ENCODE results near the gene CPNE1. TPM values are rescaled to one million over a fixed set of nuclear protein-coding genes. Genes with fewer than 3 reads are reported as not detected.

Gene CPNE1
- total RNA-seq, 1 donor from 2014 or later: 55.1 TPM

DNA sequence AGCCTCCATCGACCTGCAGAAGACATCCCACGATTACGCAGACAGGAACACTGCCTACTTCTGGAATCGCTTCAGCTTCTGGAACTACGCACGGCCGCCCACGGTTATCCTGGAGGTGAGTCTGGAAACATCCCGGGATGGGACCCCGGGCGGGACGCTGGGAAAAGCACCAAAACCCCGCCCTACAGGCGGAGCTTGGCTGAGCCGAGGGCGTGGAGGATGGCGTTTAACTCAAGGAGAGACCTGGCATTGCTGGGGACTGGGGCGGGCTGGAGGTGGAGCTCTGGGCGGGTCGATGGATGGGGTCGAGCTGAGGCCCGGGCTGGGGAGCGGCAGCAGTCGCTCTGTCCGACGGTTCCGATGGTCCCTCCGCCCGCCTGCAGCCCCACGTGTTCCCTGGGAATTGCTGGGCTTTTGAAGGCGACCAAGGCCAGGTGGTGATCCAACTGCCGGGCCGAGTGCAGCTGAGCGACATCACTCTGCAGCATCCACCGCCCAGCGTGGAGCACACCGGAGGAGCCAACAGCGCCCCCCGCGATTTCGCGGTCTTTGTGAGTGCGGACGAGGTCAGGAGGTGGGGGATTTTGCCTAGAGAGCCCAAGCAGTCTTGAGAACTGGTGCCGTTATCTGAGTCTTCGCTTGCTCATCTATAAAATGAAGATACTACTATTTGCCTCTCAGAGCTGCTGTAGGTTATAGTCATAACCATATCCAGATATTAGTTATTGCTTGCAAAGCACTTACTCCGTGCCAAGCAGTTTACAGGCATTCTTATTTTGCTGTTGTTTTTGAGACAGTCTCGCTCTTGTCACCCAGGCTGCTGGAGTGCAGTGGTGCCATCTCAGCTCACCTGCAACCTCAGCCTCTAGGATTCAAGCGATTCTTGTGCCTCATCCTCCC, 45.3 kb downstream of the CPNE1 start:
- DNase-seq: peak; percentile 46

DNA sequence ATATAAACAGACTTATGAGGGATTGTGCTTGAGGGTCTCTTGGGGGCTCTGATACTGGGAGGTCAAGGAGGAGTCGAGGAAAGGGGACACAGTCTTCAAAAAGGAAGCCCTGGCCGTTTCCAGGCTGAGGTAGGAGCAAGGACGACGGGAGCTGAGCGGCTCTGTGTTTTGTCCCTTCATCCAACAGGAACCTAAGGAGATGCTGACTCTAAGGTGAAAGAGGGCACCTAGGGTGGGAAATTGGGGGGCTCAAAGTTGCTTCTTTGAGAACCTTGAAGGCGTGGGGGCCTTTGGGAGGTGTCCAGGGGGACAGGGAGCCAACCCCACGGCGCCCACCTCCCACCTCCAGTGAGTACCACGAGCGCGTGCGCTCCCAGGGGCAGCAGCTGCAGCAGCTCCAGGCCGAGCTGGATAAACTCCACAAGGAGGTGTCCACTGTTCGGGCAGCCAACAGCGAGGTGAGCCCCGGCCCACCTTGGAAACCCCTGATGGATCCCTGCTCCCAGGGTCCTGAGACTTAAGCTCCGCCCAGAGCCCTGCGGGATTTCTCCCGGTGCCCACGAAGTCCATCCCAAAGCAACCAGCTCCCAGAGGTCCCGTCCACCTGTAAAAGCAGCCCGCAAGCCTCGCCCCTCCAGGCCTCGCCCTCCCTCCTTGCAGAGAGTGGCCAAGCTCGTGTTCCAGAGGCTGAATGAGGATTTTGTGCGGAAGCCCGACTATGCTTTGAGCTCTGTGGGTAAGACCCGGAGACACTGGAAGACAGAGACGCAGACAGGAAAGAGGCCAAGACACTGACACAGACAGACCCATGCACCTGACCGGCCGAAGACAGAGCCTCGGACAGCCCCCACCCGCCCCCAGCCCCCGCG, 46.2 kb downstream of the CPNE1 start:
- no peak for DNase-seq

- DNase-seq: peak; percentile 20
Measured at GRCh38 chr20:35617397-35618262, 47.1 kb downstream of the CPNE1 start.

- DNase-seq: peak; percentile 55
Measured at GRCh38 chr20:35616465-35617396, 48.0 kb downstream of the CPNE1 start.

- peak; percentile 95 for DNase-seq
Measured at GRCh38 chr20:35615667-35616464, 48.8 kb downstream of the CPNE1 start, which contains the start of gene SPAG4. Gene SPAG4, plus strand, starts transcription at chr20:35615829. Its CDS starts 175 bp downstream, at chr20:35616004.

DNA sequence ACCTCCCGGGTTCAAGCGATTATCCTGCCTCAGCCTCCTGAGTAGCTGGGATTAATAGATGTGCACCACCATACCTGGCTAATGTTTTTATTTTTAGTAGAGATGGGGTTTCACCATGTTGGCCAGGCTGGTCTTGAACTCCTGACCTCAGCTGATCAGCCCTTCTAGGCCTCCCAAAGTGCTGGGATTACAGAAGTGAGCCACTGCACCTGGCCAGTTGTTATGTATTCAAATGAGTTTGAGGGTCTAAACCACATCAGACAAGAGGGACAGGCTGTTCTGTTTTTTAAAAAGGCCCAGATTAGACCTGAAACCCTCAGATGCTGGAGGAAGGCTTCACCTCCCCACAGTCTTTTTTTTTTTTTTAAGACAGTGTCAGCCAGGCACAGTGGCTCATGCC, 53.2 kb downstream of the CPNE1 start:
- DNase-seq: no peak

GRCh38 chr20:35610833-35611427, 53.8 kb downstream of the CPNE1 start:
- DNase-seq: no peak

- no peak for DNase-seq
Measured at GRCh38 chr20:35607003-35607735, 57.5 kb downstream of the CPNE1 start.

DNA sequence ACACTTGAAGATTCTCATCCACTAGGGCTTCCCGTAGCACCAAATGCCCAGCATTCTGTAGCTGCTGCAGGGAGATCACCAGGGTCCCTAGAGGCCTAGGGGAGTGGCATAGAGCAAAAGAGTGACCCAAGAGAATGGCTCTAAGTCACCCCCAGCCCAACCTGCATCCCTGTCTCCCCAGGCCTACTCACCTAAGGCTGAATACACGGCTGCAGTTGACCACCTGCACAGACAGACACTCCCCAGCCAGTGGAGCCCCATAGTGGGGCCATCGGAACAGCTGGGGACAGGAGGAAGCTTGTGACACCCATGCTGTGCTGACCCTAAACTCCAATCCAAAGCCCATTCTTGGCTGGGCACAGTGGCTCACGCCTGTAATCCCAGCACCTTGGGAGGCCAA, 58.6 kb downstream of the CPNE1 start:
- DNase-seq: no peak

DNA sequence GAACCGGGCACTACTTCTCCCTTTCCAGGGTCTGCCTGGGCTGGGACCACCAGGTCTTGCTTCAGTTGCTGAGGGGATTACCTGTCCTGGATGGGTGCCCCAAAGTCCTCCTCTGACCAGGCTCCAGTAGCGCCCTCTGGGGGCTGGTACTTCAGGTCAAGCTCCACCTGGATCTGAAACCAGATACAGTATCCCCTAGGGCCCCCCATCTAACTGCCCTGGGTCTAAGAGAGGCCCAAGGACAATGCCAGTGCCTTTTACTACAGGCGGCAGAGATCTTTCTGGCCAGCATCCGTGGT, 60.3 kb downstream of the CPNE1 start:
- no peak for DNase-seq

- no peak for DNase-seq
Measured at GRCh38 chr20:35603695-35604448, 60.8 kb downstream of the CPNE1 start.

GRCh38 chr20:35602851-35603495, 61.7 kb downstream of the CPNE1 start:
- DNase-seq: no peak

DNA sequence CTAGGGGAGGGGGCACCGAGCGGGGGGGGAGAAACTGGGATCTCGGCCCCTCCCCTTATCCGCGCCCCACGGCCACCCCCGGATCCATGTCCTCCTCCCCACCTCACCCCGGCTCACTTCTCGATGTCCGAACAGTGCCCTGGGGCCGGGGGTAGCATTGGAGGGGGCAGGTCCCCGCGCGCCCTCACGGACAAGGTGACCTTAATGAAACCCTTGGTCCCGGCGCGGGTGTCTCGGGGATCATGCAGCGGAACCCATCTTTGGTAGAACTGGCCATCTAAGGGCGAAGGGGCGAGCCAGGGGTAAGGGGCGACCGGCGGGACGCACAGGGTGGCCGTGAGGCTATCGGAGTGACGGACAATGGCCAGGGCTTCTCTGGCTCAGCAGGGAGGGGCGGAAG, 62.7 kb downstream of the CPNE1 start:
- no peak for DNase-seq

DNA sequence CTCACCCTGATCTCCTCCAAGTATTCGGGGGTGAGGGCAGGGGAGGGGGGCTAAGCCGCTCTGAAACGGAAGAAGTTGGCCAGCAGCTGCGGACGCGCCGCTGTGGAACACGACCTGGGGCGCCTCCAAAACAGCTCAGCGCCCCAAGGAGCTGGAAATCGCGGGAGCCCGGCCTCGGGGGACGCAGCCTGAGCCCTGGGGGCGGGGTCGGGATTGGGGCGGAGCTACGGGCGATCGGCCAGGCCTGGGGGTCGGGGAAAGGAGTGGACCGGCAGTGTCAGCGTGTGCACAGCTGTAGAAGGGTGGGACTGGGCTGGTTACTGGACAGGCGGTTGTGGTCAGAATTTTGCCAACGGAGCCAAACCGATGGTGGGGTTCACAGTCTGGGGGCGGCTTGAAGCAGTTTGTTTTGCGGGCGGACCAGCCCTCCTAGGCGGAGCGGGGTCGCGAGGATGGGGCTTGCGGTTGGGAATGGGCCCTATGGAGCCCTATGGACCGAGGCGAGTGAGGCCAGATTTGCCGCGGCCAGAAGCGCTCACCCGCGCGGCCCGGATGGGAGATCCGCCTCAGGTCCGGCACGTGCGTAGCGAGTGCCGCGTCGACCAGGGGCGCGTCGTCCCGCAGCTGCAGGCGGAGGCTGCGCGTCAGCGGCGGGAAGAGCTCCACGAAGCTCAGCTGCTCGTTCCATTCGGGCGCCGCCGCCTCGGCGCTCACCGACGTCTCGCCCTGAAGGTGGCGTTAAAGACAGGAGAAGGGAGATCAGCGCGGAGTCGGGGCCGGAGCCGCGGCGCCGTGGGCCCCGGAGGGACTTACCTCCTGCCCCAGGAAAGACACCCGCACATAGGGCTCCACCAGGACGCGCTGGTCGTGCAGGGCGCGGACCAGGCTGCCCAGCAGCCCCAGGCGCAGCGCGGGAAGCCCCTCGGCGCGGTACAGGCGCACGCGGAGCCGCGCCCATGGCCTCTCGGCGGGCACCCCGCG, 63.4 kb downstream of the CPNE1 start:
- peak; percentile 43 for DNase-seq

DNA sequence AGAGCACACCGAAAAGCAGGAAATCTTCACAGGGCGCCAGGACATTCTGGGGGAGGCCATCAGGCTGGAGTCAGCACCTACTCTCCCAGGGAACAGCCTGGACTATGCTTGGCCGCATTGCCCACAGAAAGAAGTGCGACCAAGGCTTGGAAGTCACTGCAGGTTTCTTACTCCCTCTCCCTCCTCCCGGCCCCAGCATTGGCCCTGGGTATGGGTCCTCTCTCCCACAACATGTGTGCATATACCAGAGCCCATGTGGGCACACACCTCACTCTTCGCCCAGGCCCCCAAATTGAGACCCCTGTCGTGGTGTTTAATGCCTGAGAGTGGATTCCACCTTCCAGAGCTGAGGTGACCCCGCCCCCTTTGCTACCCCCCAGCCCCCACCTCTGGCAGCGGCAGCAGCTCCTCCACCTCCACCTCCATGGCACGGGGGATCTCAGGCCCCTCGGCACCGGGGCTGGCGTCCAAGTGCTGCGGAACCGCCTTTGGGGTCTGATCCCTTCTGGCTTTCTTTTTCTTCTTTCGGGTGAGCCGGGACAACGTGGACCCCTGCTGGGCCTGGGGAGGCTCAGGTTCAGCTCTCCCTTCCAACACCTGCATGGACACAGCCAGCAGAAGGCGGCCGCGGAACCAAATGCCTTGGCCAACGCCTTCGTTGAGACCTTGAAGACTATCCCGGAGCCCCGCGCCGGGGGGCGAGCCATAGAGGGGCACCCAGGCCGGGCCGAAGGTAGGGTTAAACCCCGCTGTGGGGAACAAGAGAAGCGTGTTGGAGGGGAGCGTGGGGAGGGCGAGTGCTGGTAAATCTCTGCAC, 64.3 kb downstream of the CPNE1 start:
- DNase-seq: no peak

DNA sequence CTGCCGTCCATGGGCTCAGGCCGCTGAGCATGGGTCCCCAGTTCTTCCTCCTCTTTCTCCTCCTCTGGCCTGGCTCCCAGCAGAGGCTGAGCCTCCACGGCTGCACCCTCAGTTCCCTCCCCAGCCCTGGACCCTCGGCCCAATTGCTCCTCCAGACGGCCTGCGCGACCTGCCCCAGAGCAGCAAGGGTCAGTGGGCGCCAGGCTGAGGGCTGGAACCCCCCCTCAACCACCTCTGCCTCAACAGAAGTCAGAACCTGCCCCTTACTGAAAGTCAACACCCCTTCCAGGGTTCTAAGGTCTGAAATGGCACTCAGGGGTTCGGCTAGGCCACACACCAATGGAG, 65.0 kb downstream of the CPNE1 start:
- DNase-seq: no peak
